H1 (cell line): ENCODE results near the gene WDR54. TPM values are rescaled to one million over a fixed set of nuclear protein-coding genes. Genes with fewer than 3 reads are reported as not detected.

Source experiments
- CTCF ChIA-PET: fragments of 300-600 bp; sonication (Branson Sonifier 250); formaldehyde crosslinking; loops from one replicate; lab custom pipeline; 2021; ENCODE audit not compliant: partially characterized antibody; lab: Charles Lee
- POLR2A ChIA-PET: fragments of 300-600 bp; sonication (Branson Sonifier 250); formaldehyde crosslinking; loops from one replicate; lab custom pipeline; 2021; ENCODE audit warnings: inconsistent platforms; ENCODE audit not compliant: partially characterized antibody; lab: Charles Lee
- DNase-seq, 2 experiments: peaks; one replicate each; pipeline versions ENCODE4 v3.0.0 to v3.0.0-alpha.2; 2010 to 2022; ENCODE audit warnings: low spot score in 2 of 2, low read depth in 1 of 2, mixed read lengths in 1 of 2
- FAIRE-seq: peaks from 2 replicates; lab custom pipeline; 2011; peaks lifted over from hg19 to GRCh38; lab: Jason Lieb, UNC
- H2AFZ ChIP-seq: 2 replicates; pipeline ENCODE4 v1.8.1; 2012; ENCODE audit warnings: low read length, inconsistent platforms
- H2AK5ac ChIP-seq: 2 replicates; pipeline ENCODE4 v1.6.1; 2013; ENCODE audit warnings: low read depth, low read length
- H2BK120ac ChIP-seq: replicated peaks from 2 replicates; pipeline ENCODE3; 2013; ENCODE audit warnings: low read depth, low read length, inconsistent platforms
- H2BK12ac ChIP-seq: 2 replicates; pipeline ENCODE4 v1.6.1; 2013; ENCODE audit warnings: low read depth, low read length
- H2BK15ac ChIP-seq: 2 replicates; pipeline ENCODE4 v1.6.1; 2013; ENCODE audit warnings: low read length
- H2BK20ac ChIP-seq: 2 replicates; pipeline ENCODE4 v1.6.1; 2013; ENCODE audit warnings: low read length
- H2BK5ac ChIP-seq: 2 replicates; pipeline ENCODE4 v1.6.1; 2013; ENCODE audit warnings: low read depth, low read length
- H3K14ac ChIP-seq: 2 replicates; pipeline ENCODE4 v1.6.1; 2013; ENCODE audit warnings: inconsistent platforms; ENCODE audit not compliant: insufficient read length
- H3K18ac ChIP-seq: 2 replicates; pipeline ENCODE4 v1.6.1; 2013; ENCODE audit warnings: low read length; ENCODE audit errors: extremely low read depth
- H3K23ac ChIP-seq: 2 replicates; pipeline ENCODE4 v1.6.1; 2013; ENCODE audit warnings: inconsistent platforms; ENCODE audit not compliant: insufficient read length
- H3K23me2 ChIP-seq: 2 replicates; pipeline ENCODE4 v1.6.1; 2013; ENCODE audit warnings: low read depth, low read length
- H3K27ac ChIP-seq: 2 replicates; pipeline ENCODE4 v1.6.1; 2011; ENCODE audit warnings: low read depth, low read length, inconsistent platforms
- H3K27me3 ChIP-seq, 4 experiments: replicated peaks in 1 of 4; 1 replicate in 1 of 4; 2 replicates in 3 of 4; pipeline versions ENCODE4 v1.6.1 to v1.8.1; 2011 to 2013; ENCODE audit warnings: low read length in 3 of 4, mild to moderate bottlenecking in 3 of 4, inconsistent platforms in 2 of 4, mixed read lengths in 2 of 4, moderate library complexity in 1 of 4; ENCODE audit not compliant: control insufficient read depth in 3 of 4, insufficient read depth in 3 of 4; ENCODE audit errors: extremely low read depth in 1 of 4
- H3K36me3 ChIP-seq, 4 experiments: 2 replicates each; pipeline versions ENCODE4 v1.6.1 to v1.8.1; 2011 to 2013; ENCODE audit warnings: mild to moderate bottlenecking in 4 of 4, low read length in 3 of 4, moderate library complexity in 2 of 4, control low read depth in 1 of 4, inconsistent platforms in 1 of 4; ENCODE audit not compliant: insufficient read depth in 4 of 4, control insufficient read depth in 2 of 4
- H3K4ac ChIP-seq: replicated peaks from 2 replicates; pipeline ENCODE3; 2013; ENCODE audit warnings: low read length, low read depth, mixed read lengths, inconsistent platforms; ENCODE audit not compliant: insufficient read length
- H3K4me1 ChIP-seq, 4 experiments: replicated peaks in 1 of 4; 1 replicate in 1 of 4; 2 replicates in 3 of 4; pipeline versions ENCODE4 v1.6.1 to v1.8.1; 2011 to 2013; ENCODE audit warnings: low read length in 3 of 4, inconsistent platforms in 2 of 4, mixed read lengths in 1 of 4; ENCODE audit not compliant: insufficient read depth in 4 of 4, control insufficient read depth in 3 of 4
- H3K4me2 ChIP-seq, 2 experiments: 2 replicates each; pipeline versions ENCODE4 v1.6.1 to v1.8.1; 2011 to 2013; ENCODE audit warnings: low read depth in 2 of 2, low read length in 2 of 2, control low read depth in 1 of 2, inconsistent platforms in 1 of 2, mild to moderate bottlenecking in 1 of 2; ENCODE audit not compliant: insufficient read depth in 1 of 2
- H3K4me3 ChIP-seq, 4 experiments: fragments of 200-600, 300-600 bp in 1 of 4; sonication (generic), shearing (Covaris generic), sonication (Bioruptor Twin) in 1 of 4; 2 replicates each; pipeline versions ENCODE4 v1.5.1 to v1.8.1; 2011 to 2016; ENCODE audit warnings: low read length in 4 of 4, low read depth in 3 of 4, control low read depth in 2 of 4, inconsistent platforms in 2 of 4, mild to moderate bottlenecking in 2 of 4, mixed read lengths in 1 of 4, moderate library complexity in 1 of 4; ENCODE audit not compliant: insufficient read depth in 2 of 4; ENCODE audit errors: extremely low read depth in 1 of 4
- H3K56ac ChIP-seq: replicated peaks from 2 replicates; pipeline ENCODE3; 2013; ENCODE audit warnings: low read depth, mild to moderate bottlenecking, mixed read lengths, low read length, inconsistent platforms; ENCODE audit not compliant: insufficient read length
- H3K79me1 ChIP-seq: 2 replicates; pipeline ENCODE4 v1.6.1; 2013; ENCODE audit warnings: low read depth, low read length, control low read depth
- H3K79me2 ChIP-seq, 2 experiments: 2 replicates each; pipeline versions ENCODE4 v1.6.1 to v1.8.1; 2012 to 2013; ENCODE audit warnings: low read length in 2 of 2, mild to moderate bottlenecking in 2 of 2, inconsistent platforms in 1 of 2; ENCODE audit not compliant: insufficient read depth in 2 of 2, control insufficient read depth in 1 of 2
- H3K9ac ChIP-seq, 4 experiments: replicated peaks in 1 of 4; 1 replicate in 1 of 4; 2 replicates in 3 of 4; pipeline versions ENCODE4 v1.6.1 to v1.8.1; 2011 to 2013; ENCODE audit warnings: low read depth in 3 of 4, low read length in 3 of 4, control low read depth in 2 of 4, mild to moderate bottlenecking in 2 of 4, moderate library complexity in 2 of 4, inconsistent platforms in 1 of 4; ENCODE audit errors: extremely low read depth in 1 of 4
- H3K9me3 ChIP-seq, 2 experiments: 2 replicates each; pipeline versions ENCODE4 v1.6.1 to v1.8.1; 2012 to 2013; ENCODE audit warnings: mild to moderate bottlenecking in 2 of 2, moderate library complexity in 2 of 2, control low read depth in 1 of 2, inconsistent platforms in 1 of 2, low read depth in 1 of 2, low read length in 1 of 2, mixed read lengths in 1 of 2; ENCODE audit not compliant: insufficient read depth in 2 of 2
- H4K20me1 ChIP-seq, 2 experiments: replicated peaks in 1 of 2; 2 replicates each; pipeline versions ENCODE3 to v1.8.1; 2011 to 2013; ENCODE audit warnings: inconsistent platforms in 2 of 2, low read length in 2 of 2, mild to moderate bottlenecking in 1 of 2; ENCODE audit not compliant: insufficient read depth in 2 of 2, control insufficient read depth in 1 of 2
- H4K5ac ChIP-seq: 2 replicates; pipeline ENCODE4 v1.6.1; 2013; ENCODE audit warnings: low read length, low read depth, mixed read lengths, inconsistent platforms; ENCODE audit not compliant: insufficient read length
- H4K8ac ChIP-seq: 2 replicates; pipeline ENCODE4 v1.8.0; 2013; ENCODE audit warnings: mild to moderate bottlenecking, moderate library complexity, low read length, inconsistent platforms; ENCODE audit not compliant: insufficient read depth; ENCODE audit errors: extremely low read depth
- H4K91ac ChIP-seq: replicated peaks from 2 replicates; pipeline ENCODE3; 2013; ENCODE audit warnings: low read length, mixed read lengths, inconsistent platforms; ENCODE audit not compliant: insufficient read length
- CTBP2 ChIP-seq: IDR thresholded peaks from 2 replicates; pipeline ENCODE4 v1.7.0; 2011; ENCODE audit warnings: borderline replicate concordance, mild to moderate bottlenecking, moderate library complexity, mixed read lengths, low read length; ENCODE audit not compliant: insufficient read depth, insufficient read length
- GTF2F1 ChIP-seq: IDR thresholded peaks from 2 replicates; pipeline ENCODE4 v1.6.1; 2012; ENCODE audit warnings: low read depth, low read length, improper control_type of control experiment, borderline replicate concordance
- WGBS, 2 experiments: shearing (Covaris generic) in 1 of 2; methylation state at CpG; one replicate each; pipeline versions ENCODE4 v1.1.6 to v1.1.7; 2013 to 2015; ENCODE audit warnings: low lambda C conversion rate in 2 of 2, mixed read lengths in 2 of 2, inconsistent platforms in 1 of 2, low coverage in 1 of 2, missing lambda C conversion rate in 1 of 2; ENCODE audit not compliant: insufficient replicate concordance in 2 of 2, insufficient coverage in 1 of 2, insufficient read length in 1 of 2; ENCODE audit errors: extremely low coverage in 1 of 2, missing lambda C conversion rate in 1 of 2; 5-methylcytosine and 5-hydroxymethylcytosine counted together
- polyA plus RNA-seq, 7 experiments: library from polyadenylated mRNA; depleted of rRNA in 3 of 7; stranded (reverse) in 5 of 7; unstranded in 2 of 7; fragments of >200 nt in 5 of 7; fragments of 200-250 nt in 2 of 7; gene quantifications; 1 replicate in 5 of 7; 2 replicates in 1 of 7; 4 replicates in 1 of 7; pipeline versions ENCODE4 v1.2.1 to v1.2.3, GENCODE V29; 2011 to 2013; ENCODE audit warnings: missing spikeins in 2 of 7, mixed read lengths in 2 of 7
- total RNA-seq: library from RNA; stranded (reverse); fragmentation: NEBNext Ultra II Directional; extraction: Animal tissue kit (Norgen Biotek cat#: 25700); gene quantifications from 2 replicates; pipeline ENCODE4 v1.2.1, GENCODE V29; 2021

WDR54 gene
- total and polyA plus RNA-seq, 2 of the 8 experiments (the other 6 are each of a cell fraction or from before 2014, with no cell fraction given), result 41.6 to 125 TPM

DNA sequence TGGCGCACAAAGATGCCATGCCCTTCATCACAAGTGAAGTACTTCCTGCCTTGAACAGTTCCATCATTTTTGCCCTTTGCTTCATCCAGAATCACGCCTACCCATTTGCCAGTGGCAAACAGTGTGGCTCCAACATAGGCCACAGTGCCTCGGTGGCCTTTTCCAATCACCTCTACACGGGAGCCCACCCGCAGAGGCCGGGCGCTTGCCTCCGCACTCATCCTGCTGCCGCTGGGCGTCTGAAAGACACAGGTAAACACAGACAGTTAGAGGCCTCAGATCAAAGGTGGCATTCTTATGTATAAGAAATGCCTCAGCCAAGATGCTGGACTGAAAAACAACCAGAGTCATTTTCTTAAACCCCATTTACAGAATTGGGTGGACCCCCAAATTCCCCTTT lies 43.5 kb upstream of the WDR54 start:
- H3K9ac ChIP-seq, result no peak overlapping the region; a peak in 1 of 7 replicates
- H2AFZ ChIP-seq, result no peak overlapping the region
- peaks cover 15 to 29% of the 10 kb centered on the region in 2 experiments for H4K20me1 ChIP-seq
- no peak for TF ChIP-seq GTF2F1
- TF ChIP-seq CTBP2, result no peak
- H3K9me3 ChIP-seq, result no peaks in the 10 kb centered on the region
- H3K23ac ChIP-seq, result no peak overlapping the region
- peaks cover 4 to 45% of the 10 kb centered on the region in 2 experiments for H3K79me2 ChIP-seq
- no peaks in the 10 kb centered on the region for H3K27me3 ChIP-seq
- ChIA-PET CTCF (interaction anchor here (1.1 to 2.4 kb wide), 3 partner anchors 11 to 45 kb away, joined by 3 to 16 read pairs (median 4); no protein-coding TSS in a partner anchor), POLR2A (no interaction called here)
- no peak overlapping the region for H2BK15ac ChIP-seq
- peaks cover 9 to 29% (median 19%) of the 10 kb centered on the region in 4 experiments for H3K4me1 ChIP-seq
- no peak overlapping the region for H3K14ac ChIP-seq
- no peak overlapping the region for H2AK5ac ChIP-seq
- no peak overlapping the region for H4K8ac ChIP-seq
- DNase-seq (no peak), FAIRE-seq (no peak)
- no peak overlapping the region for H4K5ac ChIP-seq
- no peak overlapping the region for H2BK12ac ChIP-seq
- H4K91ac ChIP-seq, result no peak overlapping the region
- H2BK120ac ChIP-seq, result no peak overlapping the region
- H3K18ac ChIP-seq, result no peak overlapping the region
- H3K4me3 ChIP-seq, result no peak overlapping the region
- WGBS, 2 experiments, result 92% methylated on average over 10 of the region's 10 CpGs; no CpG with 5 or more reads in 1 of the 2 experiments
- H3K56ac ChIP-seq, result no peak overlapping the region
- H3K36me3 ChIP-seq, result peaks cover 0 to 16% (median 8%) of the 10 kb centered on the region in 4 experiments; a peak in 4 of 8 replicates
- no peak overlapping the region for H3K4ac ChIP-seq
- 0 out of 2 replicates have a peak overlapping the region, but pooled peaks have one; percentile 16 for H2BK5ac ChIP-seq
- H3K27ac ChIP-seq, result no peak overlapping the region
- peaks cover 5% of the 10 kb centered on the region for H3K23me2 ChIP-seq
- peaks cover 29% of the 10 kb centered on the region for H3K79me1 ChIP-seq
- H3K4me2 ChIP-seq, result no peak overlapping the region
- H2BK20ac ChIP-seq, result no peak overlapping the region
